AG04449 (cell line): ENCODE data around the gene GLOD5.

ENCODE experiments used
- CTCF ChIA-PET: fragments of 350-600 bp; formaldehyde crosslinking; extraction: SDS; loops from one replicate; lab custom pipeline; 2021; ENCODE audit warnings: antibody characterized with exemption; lab: Yijun Ruan, JAX
- POLR2A ChIA-PET: fragments of 400-600, 350-600 bp; formaldehyde crosslinking; extraction: SDS; loops from one replicate; lab custom pipeline; 2020; ENCODE audit warnings: antibody characterized with exemption, inconsistent platforms; lab: Yijun Ruan, JAX
- DNase-seq: peaks from one replicate; pipeline ENCODE4 v3.0.0-alpha.2; 2010; ENCODE audit warnings: low read depth, low spot score
- H3K4me3 ChIP-seq: 2 replicates; pipeline ENCODE4 v1.5.1; 2011; ENCODE audit warnings: low read depth, mild to moderate bottlenecking, control low read depth, low read length
- TF ChIP-seq, protein P1 (sequence below): IDR thresholded peaks from one replicate; pipeline ENCODE4 v1.5.1; 2011; ENCODE audit warnings: mild to moderate bottlenecking, moderate library complexity, low read length, control low read depth, inconsistent platforms; ENCODE audit not compliant: insufficient read depth; ENCODE audit errors: missing control alignments

The GLOD5 gene

DNA sequence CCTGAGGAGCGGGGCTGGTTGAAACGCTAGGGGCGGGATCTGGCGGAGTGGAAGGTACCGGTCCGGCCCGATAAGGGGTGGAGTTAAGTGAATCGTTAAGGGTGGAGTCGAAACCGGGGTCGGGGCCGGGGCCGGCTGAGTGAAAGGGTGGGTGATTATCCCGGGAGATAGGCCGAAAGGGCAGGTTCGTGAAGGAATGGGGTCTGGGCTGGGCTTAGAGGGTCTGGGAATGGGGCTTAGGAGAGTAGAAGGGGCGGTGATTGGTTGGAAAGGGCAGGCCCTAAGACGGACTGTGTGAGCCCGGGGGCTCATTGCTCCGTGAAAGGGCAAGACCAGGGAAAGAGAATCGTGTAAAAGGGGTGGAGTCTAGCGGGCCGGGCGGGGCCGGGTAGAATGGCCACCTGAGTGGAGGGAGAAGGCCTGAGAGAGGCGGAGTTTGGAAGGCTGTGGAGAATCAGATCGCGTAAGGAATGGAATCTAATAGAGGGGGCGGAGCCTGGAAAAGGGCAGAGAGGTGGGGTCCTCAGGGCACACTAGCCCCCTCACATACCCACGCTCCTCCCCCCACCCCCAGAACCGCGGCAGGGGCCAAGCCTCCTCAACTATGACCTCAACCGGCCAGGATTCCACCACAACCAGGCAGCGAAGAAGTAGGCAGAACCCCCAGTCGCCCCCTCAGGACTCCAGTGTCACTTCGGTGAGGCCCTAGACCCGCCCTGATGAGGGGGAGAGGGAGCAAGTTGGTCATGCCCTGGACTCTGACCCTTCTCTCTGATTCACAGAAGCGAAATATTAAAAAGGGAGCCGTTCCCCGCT is 40.8 kb downstream of the GLOD5 start:
- CTCF ChIA-PET = no interaction called here
- POLR2A ChIA-PET = no interaction called here
- H3K4me3 ChIP-seq = peak overlapping the region; percentile 71
- DNase-seq = peak; percentile 12
- TF ChIP-seq, protein P1, sequence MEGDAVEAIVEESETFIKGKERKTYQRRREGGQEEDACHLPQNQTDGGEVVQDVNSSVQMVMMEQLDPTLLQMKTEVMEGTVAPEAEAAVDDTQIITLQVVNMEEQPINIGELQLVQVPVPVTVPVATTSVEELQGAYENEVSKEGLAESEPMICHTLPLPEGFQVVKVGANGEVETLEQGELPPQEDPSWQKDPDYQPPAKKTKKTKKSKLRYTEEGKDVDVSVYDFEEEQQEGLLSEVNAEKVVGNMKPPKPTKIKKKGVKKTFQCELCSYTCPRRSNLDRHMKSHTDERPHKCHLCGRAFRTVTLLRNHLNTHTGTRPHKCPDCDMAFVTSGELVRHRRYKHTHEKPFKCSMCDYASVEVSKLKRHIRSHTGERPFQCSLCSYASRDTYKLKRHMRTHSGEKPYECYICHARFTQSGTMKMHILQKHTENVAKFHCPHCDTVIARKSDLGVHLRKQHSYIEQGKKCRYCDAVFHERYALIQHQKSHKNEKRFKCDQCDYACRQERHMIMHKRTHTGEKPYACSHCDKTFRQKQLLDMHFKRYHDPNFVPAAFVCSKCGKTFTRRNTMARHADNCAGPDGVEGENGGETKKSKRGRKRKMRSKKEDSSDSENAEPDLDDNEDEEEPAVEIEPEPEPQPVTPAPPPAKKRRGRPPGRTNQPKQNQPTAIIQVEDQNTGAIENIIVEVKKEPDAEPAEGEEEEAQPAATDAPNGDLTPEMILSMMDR = no peak

DNA sequence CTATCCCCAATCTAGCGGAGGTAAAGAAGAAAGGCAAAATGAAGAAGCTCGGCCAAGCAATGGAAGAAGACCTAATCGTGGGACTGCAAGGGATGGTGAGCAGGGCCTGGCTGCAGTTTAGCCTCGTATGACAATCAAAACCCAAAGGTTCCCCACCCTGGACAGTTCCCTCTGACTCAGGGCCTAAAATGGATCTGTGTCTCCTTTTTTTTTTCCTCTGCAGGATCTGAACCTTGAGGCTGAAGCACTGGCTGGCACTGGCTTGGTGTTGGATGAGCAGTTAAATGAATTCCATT is 41.3 kb downstream of the GLOD5 start:
- DNase-seq = no peak
- TF ChIP-seq, protein P1 = no peak
- ChIA-PET POLR2A (no interaction called here), CTCF (no interaction called here)
- H3K4me3 ChIP-seq = peak overlapping the region; percentile 71

DNA sequence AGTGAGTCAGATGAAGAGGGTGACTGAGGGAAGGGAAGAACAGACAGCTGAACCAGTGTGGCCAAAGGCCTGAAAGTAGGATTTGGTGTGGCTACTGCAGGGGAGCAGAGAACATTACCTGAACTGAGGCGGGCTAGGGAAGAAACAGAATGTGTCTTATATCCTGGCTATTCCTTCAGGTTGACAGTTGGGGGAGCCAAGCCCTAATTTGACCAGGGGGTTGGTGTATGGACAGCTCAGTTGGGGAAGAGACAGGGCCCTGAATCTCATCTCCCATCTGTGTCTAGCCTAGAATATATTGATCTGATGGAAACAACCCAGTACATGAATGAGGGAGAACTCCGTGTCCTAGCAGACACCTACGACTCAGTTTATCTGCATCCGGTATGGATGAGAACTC is 44.5 kb downstream of the GLOD5 start:
- TF ChIP-seq, protein P1 = no peak
- DNase-seq = no peak
- H3K4me3 ChIP-seq = no peak overlapping the region
- POLR2A ChIA-PET = no interaction called here
- CTCF ChIA-PET = no interaction called here

DNA sequence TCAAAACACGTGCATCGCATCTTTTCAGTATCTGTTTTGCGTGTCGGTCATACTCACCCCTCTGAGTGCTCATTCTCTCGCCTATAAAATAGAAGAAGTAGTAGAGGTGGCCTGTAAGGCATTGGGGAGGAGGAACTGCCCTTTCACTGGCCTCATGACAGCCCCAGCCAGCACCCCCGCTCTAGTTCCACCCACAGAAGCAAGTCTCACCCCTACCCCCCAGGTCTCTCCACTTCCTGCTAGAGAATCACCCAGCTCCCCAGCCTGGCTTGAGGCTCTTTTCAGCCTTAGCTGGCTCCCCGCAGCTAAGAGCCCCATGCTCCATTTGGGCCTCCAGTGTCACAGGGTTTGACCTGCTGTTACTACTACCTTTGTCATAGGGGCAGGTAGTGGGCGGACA is 52.1 kb downstream of the GLOD5 start:
- no peak overlapping the region for H3K4me3 ChIP-seq
- POLR2A ChIA-PET = no interaction called here
- DNase-seq = no peak
- TF ChIP-seq, protein P1 = no peak
- CTCF ChIA-PET = no interaction called here

DNA sequence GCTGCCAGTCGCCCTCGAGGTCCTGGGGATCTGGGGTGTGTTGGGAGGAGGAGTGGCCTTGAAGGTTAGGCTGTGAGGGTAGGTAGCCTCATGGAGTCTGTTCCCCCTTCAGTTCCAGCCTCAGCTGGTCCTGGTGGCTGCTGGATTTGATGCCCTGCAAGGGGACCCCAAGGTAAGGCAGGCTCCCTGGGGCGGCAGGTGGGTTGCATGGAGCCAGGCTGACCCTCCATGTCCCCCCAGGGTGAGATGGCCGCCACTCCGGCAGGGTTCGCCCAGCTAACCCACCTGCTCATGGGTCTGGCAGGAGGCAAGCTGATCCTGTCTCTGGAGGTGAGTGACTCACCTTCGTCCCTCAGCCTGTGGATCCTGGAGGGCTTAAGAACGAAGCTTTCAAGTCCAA is 53.2 kb downstream of the GLOD5 start:
- ChIA-PET CTCF (no interaction called here), POLR2A (no interaction called here)
- TF ChIP-seq, protein P1 = no peak
- DNase-seq = no peak
- no peak overlapping the region for H3K4me3 ChIP-seq

DNA sequence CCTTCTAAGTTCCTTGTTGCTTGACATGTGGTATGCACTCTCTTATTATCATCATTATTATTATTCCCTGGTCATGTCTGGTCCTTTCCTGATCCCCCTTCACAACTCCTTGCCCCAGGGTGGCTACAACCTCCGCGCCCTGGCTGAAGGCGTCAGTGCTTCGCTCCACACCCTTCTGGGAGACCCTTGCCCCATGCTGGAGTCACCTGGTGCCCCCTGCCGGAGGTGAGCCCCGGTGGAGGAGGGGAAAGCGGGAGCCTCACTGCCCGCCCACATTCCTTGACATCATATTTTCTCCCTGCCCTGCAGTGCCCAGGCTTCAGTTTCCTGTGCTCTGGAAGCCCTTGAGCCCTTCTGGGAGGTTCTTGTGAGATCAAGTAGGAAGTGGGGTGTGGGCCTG is 53.7 kb downstream of the GLOD5 start:
- ChIA-PET CTCF (no interaction called here), POLR2A (no interaction called here)
- no peak overlapping the region for H3K4me3 ChIP-seq
- TF ChIP-seq, protein P1 = no peak
- no peak for DNase-seq
